ENCODE results near the gene CCNY.
"Not testable (repeated sequence)": the region's sequence is repeated elsewhere in the genome, so short reads cannot be mapped to it uniquely, and the experiment has no call there.

CCNY gene

GRCh38 chr10:35412900-35413491, 76.7 kb downstream of the CCNY start:
- DNase-seq, result no peak

GRCh38 chr10:35413985-35414861, 77.9 kb downstream of the CCNY start:
- no peak for DNase-seq

- no peak for DNase-seq
These were observed 79.2 kb downstream of the CCNY start for GRCh38 chr10:35415505-35415904.

- no peak for DNase-seq
These were observed 80.5 kb downstream of the CCNY start for GRCh38 chr10:35416619-35417312.

- no peak for DNase-seq
These were observed 81.0 kb downstream of the CCNY start for GRCh38 chr10:35417313-35417625.

GRCh38 chr10:35417795-35418194, 81.5 kb downstream of the CCNY start:
- DNase-seq, result no peak

GRCh38 chr10:35418580-35418979, 82.3 kb downstream of the CCNY start:
- not testable (repeated sequence) for DNase-seq

GRCh38 chr10:35420044-35420443, 83.7 kb downstream of the CCNY start:
- no peak for DNase-seq

GRCh38 chr10:35420827-35421552, 84.7 kb downstream of the CCNY start:
- no peak for DNase-seq

GRCh38 chr10:35421553-35422178, 85.4 kb downstream of the CCNY start:
- no peak for DNase-seq

- DNase-seq, result no peak
These were observed 85.9 kb downstream of the CCNY start for GRCh38 chr10:35422228-35422627.

GRCh38 chr10:35423505-35424306, 87.4 kb downstream of the CCNY start:
- no peak for DNase-seq

GRCh38 chr10:35424680-35425285, 88.5 kb downstream of the CCNY start:
- no peak for DNase-seq

GRCh38 chr10:35425595-35425994, 89.3 kb downstream of the CCNY start:
- no peak for DNase-seq

- no peak for DNase-seq
These were observed 90.3 kb downstream of the CCNY start for GRCh38 chr10:35426657-35427056.

- DNase-seq, result no peak
These were observed 91.2 kb downstream of the CCNY start for GRCh38 chr10:35427543-35427942.

- DNase-seq, result no peak
These were observed 92.2 kb downstream of the CCNY start for GRCh38 chr10:35428521-35428920.

GRCh38 chr10:35432781-35433338, 96.6 kb downstream of the CCNY start:
- no peak for DNase-seq

GRCh38 chr10:35433851-35434426, 97.6 kb downstream of the CCNY start:
- no peak for DNase-seq

- DNase-seq, result no peak
These were observed 98.2 kb downstream of the CCNY start for GRCh38 chr10:35434533-35434932.

- no peak for DNase-seq
These were observed 99.5 kb downstream of the CCNY start for GRCh38 chr10:35435824-35436223.

Data from activated T-cell treated with anti-CD3 and anti-CD28 coated beads, Interleukin-2, amount 50 U/mL, for 1 hour (primary cell).